HG03354 (cell line): Measurements from ENCODE around the gene ECM2.

Experiments used
- ATAC-seq: cut with Tn5 transposase; IDR thresholded peaks from one replicate; pipeline ENCODE4 v1.9.1; 2021; ENCODE audit warnings: mild to moderate bottlenecking; ENCODE audit not compliant: unreplicated experiment, poor library complexity, severe bottlenecking

ECM2 gene

DNA sequence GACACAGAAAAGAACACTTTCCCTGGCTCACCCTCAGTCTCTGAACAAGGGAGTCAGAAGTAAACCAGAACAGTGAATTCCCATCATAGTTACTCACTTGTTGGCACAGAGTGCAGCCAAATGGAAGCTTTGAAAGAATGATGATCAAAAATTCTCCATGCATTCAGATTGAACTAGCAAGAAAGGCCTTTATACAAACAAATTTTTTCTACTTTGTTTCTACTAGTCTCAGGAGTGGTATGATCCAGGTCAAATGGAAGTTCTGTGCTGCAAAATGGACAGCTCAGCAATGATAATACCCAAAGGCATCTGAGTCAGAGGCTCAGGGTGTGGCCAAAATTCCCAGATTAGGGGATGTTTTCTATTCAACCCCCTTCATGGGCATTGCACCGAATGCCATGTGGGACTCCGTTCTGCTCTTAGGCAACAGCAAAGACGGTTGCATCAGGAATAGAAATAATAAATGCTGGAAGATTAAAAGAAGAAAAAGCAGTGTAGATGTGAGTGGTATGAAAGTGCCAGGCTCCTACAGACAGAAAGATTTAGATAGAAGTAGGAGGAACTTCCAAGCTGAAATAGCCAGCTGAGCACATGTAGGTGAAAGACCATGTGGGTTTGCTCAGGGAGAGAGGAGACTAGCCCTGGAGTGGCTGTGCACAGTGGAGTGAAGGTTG is 29.5 kb downstream of the ECM2 start:
- ATAC-seq = no peak

DNA sequence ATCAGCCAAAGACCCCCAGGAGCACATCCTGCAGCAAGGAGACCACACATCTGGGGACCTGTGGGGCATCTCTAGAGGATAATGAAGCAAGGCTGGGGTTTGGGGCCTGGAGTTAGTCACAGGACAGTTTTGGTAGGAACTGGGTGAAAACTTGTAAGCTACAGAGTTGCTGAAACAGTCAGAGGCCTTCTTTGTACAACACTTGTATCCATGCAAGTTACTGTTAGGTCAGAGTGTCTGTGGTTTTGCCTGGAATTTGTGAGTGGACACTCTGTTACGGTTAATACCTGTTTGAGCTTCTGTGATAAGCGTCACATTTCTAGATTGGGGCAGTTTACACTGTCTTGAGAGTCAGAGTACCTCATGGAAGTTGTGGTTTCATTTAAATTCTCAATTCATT is 30.9 kb downstream of the ECM2 start:
- no peak for ATAC-seq

DNA sequence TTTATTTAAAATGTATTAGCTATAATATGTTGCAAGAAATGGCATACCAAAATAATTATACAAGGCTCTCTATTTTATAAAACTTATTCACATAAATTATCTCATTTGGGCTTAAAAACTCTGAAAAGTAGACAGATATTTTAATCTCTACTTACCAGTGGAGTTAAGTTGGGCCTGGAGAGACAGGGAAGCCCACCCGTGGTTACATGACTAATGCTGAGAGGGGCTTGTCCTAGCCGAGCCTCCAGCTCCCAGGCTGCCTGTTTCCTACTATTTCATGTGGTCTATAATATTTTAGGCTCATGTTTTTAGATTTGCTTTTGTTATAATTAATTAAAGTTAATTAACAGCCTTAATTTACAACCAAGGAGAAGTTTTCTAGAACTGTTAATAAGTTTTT is 32.6 kb downstream of the ECM2 start:
- ATAC-seq = no peak

DNA sequence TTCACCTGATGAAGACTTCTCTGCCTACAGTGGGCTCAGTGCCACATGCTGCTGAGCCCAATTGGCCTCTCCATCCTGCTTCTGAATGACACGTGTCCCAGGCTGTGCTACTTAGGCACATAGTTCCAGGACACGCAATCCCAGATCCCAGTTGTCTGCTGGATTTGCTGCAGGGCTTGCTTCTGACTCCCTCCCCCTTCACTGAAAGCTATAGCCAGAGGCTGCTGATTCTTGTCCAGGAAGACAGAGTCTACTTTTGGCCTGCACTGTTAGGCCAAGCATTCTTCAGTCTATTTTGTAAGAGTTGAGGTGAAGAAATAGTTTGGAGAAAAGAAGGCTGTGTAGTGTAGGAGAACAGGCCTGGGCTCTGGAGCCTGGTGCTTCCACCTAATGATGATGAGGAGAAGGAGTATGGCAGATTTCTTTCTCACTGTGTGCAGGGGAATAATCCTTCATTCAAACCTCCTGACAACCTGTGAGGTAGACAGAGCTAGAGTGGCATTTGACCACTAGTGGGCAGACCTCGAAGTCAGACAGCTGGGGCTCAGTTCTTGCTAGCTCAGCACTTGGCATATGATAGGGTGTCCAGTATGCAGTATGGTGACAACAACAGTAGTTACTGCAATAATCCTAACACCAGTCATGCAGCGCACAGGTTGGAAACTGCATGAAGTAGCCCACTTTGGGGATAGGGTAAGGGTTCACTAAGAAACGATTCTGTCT is 34.0 kb downstream of the ECM2 start:
- no peak for ATAC-seq

DNA sequence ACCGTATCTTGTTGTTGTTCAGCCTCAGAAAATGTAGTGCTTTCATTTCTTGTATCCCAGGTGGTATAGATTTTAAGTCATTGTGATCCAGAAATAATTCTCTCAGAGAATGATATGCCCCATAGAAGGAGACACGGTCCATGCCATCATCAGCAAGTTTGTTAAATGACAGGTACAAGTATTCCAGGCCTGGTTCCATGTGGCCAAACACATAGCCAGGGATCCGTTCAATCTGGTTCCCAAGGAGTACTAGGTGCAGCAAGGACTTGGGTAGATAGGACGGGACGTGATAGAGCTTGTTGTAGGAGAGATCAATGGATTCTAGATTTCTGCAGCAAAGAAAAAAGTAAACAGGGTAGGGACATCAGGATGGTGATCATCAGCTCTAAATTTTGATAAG is 35.1 kb downstream of the ECM2 start:
- ATAC-seq = no peak

DNA sequence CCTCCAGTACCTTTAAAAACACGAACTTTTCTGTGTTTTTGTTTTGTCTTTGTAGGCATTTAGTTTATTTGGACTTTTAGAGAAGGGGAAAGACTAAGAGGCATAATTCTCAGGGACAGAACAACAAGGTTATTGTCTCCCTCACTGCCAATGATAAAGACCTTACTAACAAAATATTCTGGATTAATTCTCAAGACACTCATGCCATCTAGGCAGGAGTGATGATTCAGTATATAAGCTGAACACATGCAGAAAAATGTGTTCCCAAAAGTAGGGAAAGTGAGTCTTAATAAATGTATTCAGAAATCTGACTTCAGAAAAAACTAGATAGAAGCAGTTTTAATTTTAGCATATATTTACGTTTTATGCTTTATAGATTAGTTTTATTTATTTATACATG is 36.1 kb downstream of the ECM2 start:
- no peak for ATAC-seq

DNA sequence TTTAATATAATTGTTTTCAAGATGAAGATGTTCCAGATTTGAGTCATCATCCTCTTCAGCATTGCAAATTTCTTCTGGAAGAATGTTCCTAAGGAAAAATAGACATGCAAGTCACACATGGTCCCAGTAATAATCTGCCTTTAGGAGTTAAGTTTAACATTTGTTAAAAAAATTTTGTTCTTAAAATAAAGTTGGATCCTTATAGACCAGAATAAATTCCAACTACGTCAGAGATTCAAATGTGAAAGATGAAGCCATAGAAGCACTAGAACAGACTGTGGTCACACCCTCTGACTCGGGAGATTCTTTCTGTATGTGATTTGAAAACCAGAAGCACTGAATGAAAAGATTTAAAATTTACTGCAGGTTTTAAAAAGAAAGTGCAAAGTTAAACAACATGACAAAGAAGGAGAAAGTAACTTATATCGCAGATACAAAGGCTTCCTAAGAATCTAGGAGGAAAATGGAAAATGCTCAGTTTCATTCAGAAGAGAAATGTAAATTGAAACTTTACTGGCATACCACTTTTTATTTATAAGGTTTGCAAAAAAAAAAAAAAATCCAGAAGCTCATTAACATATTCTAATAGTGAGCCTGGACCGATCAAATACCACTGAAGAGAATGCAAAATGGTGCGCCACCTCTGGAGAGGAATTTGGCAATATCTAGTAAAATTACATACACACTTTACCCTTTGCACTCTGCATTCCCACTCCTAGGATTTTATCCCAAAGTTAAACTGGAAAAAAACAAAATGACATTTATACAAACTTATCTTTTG is 39.2 kb downstream of the ECM2 start:
- no peak for ATAC-seq

DNA sequence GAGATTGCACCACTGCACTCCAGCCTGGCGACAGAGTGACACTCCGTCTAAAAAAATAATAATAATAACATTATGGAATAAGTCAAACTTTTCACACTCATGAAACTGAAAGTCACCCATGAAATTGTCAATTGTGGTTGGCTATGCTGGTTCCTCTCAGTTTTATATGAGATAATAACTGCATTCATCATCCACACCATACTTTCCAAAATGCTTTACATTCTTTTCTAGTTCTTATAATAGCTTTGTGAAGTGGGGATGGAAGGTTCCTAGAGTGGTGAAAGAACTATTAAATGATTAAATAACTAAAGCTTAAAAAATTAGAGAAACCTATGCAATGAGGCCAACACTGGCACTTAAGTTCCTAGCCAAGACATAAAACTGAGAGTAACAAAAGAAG is 40.9 kb downstream of the ECM2 start:
- ATAC-seq = no peak

DNA sequence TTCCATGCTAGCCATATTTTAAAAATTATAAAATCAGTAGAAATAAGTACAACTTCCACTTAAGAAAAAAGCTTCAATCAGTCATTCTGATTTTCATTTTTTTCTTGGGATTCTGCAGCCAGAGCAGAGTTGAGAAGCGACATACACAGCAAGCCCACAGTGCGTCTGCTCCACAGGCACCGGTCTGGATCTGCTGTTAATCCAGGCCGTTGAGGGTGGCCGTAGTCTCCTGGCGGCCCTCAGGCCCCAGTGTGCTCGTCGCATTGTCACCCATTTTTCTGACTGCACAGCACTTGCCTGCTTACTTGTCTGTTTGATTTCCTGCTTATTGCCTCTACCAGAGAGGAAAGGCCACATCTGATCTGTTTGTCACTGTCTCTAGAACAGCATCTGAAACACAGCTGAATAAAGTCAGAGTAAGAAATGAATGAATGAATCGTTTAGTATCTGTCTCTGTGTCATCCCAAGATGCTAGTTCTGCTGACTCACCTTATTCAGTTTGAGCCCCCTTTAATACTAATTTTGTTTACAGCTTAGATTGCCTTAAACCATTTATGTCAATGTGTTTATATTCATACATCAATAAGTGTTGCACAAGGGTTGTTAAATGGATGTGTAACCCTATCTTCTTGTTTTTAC is 41.9 kb downstream of the ECM2 start:
- no peak for ATAC-seq

DNA sequence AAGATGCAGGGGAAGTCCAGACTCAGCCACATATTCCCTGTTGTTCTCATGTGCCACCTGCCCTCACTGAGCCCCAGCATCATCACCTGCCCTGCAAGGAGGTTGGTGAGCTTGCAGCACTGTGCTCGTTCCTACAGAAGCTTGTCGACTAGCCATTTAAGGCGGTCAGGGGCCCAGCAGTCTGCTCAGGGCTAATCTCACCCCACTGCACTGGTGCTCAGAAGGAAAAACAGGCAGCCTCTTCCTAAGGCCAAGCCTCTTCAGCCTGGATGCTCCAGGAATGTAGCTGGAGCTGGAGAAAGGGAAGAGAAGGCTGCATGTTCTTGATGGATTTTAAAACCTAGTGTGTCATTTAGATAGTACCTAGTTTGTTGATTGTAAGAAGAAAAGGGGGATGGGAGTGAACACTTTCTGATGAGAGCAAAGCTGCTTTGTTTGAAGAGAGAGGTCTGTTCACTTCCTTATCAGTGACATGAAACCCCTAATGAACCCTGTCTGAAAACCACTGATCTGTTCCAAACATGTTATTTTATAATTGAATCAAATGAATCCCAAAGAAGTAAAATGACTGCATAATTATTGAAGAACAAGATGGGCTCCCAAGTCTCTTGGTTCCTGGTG is 42.9 kb downstream of the ECM2 start:
- no peak for ATAC-seq

DNA sequence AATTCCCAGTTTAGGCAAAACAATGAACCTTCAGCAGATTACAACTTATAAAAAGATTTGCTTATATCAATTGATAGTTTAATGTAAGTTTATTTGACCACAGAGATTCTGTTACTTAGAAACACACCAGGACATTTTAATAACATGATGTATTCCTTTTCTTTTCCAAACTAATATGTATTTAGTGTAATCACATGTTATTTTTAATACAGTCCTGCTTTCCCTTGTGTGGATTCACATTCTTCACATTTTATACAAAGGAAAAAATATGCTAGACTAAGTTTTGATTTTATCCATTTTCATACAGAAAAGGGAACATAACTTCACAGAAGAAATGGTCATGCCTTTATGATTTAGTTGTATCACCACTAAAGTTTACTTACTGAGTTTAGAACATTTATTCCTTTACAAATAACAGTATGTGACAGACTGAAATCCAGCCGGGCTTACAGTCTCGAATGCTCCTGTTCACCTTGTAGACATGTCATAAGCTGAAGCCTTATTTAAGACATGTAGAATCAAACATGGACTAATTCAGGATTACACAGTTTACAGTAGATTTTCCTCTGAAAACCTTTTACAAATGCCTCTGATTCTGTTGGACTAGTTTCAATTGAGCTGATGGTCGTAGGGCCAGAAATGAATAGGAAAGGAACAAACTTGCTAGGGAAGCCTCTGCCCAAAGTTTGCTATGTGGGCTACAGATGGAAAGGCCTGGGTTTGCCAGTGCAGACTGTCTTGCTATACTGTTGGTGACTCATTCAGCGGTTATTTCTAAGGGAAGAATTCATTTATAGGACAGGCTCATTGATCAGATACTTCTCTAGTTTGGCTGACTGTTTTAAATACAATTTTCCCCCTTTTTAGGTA is 46.9 kb downstream of the ECM2 start:
- ATAC-seq = no peak

DNA sequence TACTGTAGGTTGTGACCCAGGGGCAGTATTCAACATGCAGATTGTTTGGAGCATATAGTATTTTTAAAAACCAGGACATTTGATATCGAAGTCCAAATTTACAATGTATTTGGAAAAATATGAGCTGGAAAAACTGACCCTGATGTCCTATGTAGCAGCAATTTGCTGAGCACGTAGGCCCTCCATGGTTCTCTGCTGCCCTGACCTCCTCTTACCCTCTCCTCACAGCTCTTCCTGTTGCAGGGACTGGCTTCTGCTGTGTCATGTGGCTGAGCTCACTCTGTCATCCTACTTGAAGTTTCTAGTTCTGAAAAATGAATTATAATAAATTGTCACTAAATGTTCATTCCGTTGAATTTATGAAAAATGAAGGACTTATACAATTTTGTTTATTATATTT is 49.4 kb downstream of the ECM2 start:
- ATAC-seq = no peak

DNA sequence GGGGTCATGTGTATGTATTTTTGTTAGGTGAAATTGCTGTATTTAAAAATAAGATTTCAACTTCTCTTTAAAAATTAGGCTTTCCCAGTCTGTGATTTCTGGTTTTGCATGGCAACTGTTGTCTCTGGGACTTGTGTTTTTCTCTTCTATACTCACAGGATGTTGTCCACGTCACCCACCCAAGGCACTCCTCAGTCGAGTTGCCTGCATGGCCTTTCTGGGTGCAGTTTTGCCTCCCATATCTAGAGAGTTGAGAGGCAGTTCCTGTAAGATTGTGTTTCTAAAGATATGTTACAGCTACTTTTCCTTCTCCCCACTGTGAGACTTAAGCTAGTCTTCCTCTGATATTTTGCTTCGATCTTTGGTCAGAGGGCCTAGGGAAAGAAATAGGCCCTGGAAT is 51.2 kb downstream of the ECM2 start:
- ATAC-seq = no peak

DNA sequence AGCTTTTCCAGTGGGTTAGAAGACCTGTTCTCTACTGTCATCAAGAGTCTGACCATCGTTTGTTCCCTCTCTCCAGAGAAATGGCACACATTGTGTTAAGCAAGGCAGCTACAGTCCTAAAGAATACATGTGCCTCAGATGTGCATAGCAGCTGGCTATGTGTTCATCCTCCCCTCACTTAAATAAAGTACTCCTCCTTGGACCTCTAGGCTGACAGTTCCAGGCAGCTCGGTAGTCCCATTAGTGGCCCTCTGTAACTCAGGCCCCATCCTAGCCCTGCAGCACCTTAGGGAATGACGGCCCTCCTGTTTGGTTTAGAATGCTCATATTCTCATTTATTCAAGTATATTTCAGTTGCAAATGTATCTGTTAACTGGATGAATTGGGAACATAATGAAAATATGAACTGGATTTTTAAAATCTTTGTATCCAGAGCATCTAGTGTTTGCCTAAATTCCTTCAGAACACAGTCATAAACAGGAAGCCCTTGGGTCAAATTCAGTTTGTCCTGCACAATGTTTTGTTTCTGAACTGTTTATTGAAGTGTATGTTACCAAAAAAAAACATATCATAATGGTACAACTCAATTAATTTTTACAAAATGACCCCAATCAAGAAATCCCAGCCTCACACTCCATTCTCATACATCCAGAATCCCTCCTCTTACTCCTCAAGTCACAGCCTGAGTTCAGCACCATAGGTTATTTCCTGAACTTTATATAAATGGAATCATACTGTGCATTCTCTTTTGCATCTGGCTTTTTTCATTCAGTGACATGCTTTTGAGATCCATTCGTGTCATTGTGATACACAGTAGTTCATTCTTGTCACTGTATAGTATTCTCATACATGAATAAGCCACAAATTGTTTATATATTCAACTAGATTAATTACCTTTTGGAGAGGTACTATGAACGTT is 51.9 kb downstream of the ECM2 start:
- no peak for ATAC-seq

DNA sequence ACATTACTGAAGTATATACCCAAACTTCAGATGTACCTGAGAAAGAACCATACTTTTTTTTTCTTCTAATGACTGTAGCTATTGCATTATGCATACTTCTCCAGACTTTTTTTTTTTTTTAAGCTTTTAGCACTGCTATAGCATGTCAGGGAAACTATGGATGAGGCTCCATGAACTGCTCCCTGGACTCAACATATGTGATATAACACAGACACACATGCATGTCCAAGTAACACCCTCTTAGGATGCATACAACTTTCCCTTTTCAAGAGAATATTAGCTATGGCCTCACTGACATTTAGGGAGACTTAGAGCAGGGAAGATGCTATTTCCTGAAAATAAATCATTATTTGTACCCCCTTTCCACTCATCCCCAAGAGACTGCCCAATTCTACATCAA is 53.0 kb downstream of the ECM2 start:
- ATAC-seq = no peak

DNA sequence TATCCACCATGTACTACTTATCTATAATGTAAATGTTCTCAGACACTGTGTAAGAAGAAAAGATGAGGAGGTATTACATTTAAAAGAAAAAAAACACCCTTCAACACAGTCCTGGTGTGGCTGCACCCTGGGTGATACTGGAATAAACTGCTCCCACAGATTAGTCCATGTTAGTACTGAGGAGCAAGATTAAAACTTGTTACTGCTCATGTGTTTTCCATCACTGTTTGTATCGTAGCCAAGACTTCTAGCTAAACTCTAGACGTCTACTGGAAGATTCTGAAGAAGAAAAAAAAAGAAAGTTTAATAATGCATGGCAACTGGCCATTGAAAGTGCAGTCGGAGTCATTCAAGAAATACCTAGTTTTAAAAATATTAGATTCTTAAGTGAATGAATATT is 53.5 kb downstream of the ECM2 start, which contains the start of gene ASPN:
ASPN (minus strand) TSS at position 178 of the 400 bp plus-strand sequence.
- no peak for ATAC-seq

DNA sequence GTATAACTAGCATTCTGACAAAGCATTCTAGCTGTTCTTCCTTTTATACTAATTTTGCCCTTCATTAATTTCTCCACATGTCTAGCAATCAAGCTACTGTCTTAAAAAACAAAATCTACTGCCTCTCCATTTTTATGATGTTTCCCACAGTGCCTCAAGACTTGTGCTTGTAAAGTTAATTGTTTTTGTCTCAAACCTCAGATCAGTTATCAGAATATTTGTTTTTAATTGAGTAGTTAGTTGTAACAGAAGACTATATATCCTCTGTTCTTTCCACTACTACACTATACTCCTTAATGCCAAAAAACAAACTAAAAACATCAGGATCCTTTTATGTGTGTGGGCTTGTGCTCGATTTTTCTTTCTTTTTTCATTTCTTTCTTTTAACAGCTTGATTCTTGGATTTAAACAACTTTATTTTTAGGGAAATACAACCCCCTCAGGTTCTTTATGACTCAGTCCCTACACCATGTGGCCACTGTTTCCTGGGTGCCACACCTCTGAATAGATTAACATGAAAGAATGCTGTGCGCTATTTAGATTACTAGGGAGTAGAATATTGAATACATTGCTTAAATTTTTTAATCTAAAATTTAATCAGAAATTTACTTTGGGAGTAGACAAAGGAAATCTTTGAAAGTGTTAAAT is 54.7 kb downstream of the ECM2 start:
- no peak for ATAC-seq
